Fibroblast of villous mesenchyme (primary cell): ENCODE data around the gene C7orf57. TPM values are rescaled to one million over a fixed set of nuclear protein-coding genes. Genes with fewer than 3 reads are reported as not detected.

Experiments
- DNase-seq: peaks from one replicate; pipeline ENCODE4 v3.0.0-alpha.2; 2010; ENCODE audit warnings: low read depth
- H3K4me3 ChIP-seq: 2 replicates; pipeline ENCODE4 v1.5.1; 2011; ENCODE audit warnings: low read depth, mild to moderate bottlenecking, low read length
- total RNA-seq: library from RNA; depleted of rRNA; stranded (reverse); fragments of >200 nt; gene quantifications from 2 replicates; pipeline ENCODE4 v1.2.3, GENCODE V29; 2012
- TF ChIP-seq, protein P1 (sequence below): IDR thresholded peaks from 2 replicates; pipeline ENCODE4 v1.5.1; 2012; ENCODE audit warnings: low read depth, mild to moderate bottlenecking, low read length; ENCODE audit not compliant: insufficient read depth

C7orf57 gene
- total RNA-seq, 1 donor, result 0.43 TPM

DNA sequence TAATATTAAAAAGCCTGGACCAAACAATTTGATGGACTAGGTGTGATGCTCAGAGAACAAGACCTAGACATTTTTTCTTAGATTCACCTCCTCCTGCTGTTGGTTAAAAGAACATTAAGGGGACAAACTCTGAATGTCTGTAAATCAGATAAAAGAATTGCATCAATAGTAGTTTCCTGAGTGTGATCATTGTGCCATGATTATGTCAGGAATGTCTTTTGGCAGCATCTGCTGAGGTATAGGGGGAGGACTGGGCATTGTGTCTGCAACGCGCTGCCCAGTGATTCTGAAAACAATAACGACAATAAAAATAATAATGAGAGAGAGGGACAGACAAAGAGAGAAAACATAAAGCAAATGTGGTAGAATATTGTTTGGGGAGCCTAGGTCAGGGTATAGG lies 6.9 kb downstream of the C7orf57 start:
- no peak for DNase-seq
- H3K4me3 ChIP-seq, result no peak overlapping the region
- TF ChIP-seq, protein P1, sequence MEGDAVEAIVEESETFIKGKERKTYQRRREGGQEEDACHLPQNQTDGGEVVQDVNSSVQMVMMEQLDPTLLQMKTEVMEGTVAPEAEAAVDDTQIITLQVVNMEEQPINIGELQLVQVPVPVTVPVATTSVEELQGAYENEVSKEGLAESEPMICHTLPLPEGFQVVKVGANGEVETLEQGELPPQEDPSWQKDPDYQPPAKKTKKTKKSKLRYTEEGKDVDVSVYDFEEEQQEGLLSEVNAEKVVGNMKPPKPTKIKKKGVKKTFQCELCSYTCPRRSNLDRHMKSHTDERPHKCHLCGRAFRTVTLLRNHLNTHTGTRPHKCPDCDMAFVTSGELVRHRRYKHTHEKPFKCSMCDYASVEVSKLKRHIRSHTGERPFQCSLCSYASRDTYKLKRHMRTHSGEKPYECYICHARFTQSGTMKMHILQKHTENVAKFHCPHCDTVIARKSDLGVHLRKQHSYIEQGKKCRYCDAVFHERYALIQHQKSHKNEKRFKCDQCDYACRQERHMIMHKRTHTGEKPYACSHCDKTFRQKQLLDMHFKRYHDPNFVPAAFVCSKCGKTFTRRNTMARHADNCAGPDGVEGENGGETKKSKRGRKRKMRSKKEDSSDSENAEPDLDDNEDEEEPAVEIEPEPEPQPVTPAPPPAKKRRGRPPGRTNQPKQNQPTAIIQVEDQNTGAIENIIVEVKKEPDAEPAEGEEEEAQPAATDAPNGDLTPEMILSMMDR, result no peak

DNA sequence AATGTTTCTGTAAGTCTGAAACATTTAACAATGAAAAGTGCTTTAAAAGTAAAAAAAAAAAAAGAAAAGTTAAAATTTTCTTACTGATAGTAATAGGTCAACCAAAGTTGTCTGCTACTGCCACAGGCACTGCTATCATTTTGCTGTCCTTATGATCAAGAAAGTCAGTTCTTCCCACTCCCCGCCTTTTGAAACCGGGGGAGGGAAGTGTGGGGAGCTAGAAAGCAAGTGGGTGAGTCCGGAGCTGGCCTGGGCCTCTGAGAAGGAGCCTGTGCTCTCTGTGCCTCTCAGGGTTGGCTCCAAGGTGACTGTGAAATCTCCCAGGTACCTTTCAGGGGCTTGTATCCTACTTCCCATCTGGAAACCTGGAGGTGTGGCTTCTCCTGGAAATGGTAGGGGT lies 7.3 kb downstream of the C7orf57 start:
- no peak overlapping the region for H3K4me3 ChIP-seq
- TF ChIP-seq, protein P1, result no peak
- DNase-seq, result no peak

DNA sequence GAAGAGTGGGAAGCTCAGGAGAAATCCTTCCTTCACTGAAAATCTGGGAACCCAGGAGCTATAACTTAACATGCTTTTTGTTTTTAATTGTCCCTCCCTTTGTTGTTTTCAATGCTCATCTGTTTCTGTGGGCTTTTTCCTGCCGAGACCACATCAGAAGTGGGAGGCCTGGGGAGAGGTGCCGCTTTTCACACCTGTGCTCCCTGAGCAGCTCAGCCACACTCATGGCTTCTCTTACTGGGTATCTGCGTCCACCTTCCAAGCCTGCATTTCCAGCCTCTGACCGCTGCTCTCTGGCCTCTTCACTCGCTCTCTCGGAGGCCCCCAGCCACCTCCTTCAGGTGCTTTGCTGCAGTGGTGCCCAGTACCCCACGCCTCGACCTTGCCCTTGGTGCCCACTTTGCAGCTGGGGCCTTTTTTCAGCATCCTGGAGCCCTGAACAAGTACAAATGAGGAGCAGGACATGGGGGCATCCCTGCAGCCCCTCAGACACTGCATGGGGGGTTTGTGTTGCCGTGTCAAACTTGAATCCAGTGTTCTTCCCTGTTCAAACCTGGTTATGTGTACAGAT lies 9.9 kb downstream of the C7orf57 start:
- H3K4me3 ChIP-seq, result no peak overlapping the region
- no peak for DNase-seq
- TF ChIP-seq, protein P1, result no peak

DNA sequence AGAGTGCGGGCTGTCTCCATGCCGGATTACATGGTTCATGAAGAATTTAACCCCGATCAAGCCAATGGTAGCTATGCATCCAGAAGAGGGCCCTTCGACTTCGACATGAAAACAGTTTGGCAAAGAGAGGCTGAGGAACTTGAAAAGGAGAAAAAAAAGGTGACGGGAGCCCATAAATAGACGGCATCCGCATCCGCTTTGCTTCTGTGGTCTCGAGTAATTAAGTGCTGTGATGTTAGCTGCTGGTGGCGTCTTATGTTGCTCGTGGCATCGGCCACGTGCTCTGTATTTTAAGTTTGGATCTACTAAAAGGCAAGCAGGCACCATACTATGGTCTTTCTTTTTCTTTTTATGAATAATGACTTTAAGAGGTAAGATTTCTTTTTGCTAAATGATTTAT lies 11.1 kb downstream of the C7orf57 start:
- DNase-seq, result no peak
- no peak overlapping the region for H3K4me3 ChIP-seq
- TF ChIP-seq, protein P1, result no peak

DNA sequence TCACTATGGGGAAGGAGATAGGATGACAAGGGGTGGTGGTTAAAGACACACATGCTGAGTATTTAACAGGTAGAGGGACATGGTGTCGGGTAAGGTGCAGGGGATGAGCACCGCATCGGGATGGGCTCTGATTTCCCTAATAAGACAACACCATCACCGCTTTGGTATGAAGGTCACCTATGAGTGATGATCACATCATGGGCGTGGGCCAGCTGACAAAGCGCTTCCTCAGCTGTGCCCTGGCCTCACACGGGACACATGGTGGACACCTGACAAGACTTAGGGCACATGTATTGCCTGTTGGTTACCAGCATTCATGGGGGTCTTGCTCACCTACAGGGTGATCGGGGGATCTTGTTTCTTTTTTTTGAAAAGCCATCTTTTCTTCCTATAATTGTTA lies 12.8 kb downstream of the C7orf57 start:
- DNase-seq, result no peak
- H3K4me3 ChIP-seq, result no peak overlapping the region

DNA sequence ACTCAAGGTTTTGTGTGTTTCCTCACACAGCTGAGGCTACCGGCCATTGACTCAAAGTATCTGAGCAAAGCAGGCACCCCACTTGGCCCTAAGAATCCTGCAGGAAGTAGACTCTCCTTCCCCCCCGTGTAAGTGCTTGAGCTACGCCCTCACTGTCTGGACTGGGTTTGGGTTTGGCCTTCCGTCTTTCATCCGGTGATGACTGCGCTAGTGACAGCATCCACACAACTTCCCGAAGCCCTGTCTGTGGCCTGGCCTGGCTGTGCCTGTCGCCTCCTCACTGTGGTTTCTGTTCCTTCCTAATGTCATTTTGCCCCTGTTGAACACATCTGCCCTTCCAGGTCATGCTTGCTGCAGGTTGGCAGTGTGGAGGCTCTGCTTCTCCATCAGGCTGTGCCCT lies 14.5 kb downstream of the C7orf57 start:
- DNase-seq, result no peak
- TF ChIP-seq, protein P1, result no peak
- no peak overlapping the region for H3K4me3 ChIP-seq

More for the DNA sequence above, 12.8 kb downstream of the C7orf57 start:
- TF ChIP-seq, protein P1, result no peak

DNA sequence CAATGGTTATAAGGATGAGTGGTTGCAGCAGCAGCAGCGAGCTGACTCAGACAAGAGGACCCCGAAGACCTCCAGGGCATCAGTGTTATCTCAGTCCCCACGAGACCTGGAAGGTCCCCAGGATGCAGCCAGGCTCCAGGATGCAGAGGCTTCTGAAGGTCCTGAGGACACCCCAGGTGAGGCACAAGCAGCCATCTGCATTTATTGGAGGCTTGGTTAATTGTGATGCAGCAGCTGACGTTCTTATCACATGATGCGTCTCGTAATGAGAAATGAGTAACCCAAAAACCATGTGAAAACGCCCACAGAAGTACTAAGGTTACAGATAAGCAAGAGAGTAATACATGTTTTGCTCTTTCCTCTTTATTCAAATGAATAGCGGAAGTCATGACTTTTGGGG lies 17.4 kb downstream of the C7orf57 start:
- no peak overlapping the region for H3K4me3 ChIP-seq
- peak; percentile 88 for DNase-seq
- TF ChIP-seq, protein P1, result no peak
